ENCODE results near the gene ZSCAN21.

The ZSCAN21 gene

GRCh38 chr7:100101016-100101862 lies 51.7 kb downstream of the ZSCAN21 start, which contains the start of the genes AP4M1 and MCM7:
TSS of gene AP4M1 (plus strand) at chr7:100101643. CDS start at chr7:100101715, 72 bp downstream.
TSS of gene MCM7 (minus strand) at chr7:100101397. CDS start at chr7:100101294, 103 bp downstream.
- peak; percentile 98 for DNase-seq

DNA sequence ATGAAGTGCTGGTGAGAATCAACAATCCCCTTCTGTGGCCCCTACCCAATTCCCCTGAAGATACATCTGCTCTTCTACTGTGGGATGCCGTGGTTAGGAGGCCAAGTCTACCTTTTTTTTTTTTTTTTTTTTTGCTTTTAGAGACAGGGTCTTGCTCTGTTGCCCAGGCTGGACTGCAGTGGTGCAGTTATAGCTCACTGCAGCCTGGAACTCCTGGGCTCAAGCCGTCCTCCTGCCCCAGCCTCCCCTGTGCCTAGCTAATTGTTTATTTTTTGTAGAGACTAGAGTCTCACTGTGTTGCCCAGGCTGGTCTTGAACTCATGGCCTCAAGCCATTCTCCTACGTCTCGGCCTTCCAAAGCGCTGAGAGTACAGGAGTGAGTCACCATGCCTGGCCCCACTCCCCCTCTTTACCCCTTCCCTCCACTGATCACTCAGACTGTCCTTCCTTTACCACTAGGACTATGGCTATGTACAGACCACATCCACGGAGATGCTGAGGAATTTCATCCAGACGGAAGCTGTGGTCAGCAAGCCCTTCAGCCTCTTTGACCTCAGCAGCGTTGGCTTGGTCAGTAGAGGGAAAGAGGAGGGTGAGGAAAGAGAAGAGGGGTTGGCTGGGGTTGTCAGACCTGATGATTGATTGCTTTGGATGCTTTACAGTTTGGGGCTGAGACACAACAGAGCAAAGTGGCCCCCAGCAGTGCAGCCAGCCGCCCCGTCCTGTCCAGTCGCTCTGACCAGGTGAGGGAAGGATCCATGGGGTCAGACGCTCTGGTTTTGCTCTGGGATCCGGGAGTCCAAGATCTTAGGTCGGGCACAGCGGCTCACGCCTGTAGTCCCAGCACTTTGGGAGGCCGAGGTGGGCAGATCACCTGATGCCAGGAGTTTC lies 53.6 kb downstream of the ZSCAN21 start:
- DNase-seq: no peak

- no peak for DNase-seq
Observed at GRCh38 chr7:100105534-100105933, 56.0 kb downstream of the ZSCAN21 start.

DNA sequence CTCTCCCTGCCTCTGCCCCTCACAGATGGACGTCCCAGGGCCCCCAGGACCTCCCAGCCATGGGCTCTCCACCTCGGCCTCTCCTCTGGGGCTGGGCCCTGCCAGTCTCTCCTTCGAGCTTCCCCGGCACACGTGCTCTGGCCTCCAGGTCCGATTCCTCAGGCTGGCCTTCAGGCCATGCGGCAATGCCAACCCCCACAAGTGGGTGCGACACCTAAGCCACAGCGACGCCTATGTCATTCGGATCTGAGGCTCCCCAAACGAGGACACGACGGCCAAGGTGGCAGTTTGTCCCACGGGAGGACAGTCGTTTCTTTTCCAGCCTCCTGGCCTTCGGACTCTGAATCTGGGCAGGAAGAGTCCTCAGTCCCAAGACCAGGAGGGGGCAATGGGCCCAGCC lies 57.1 kb downstream of the ZSCAN21 start:
- DNase-seq: no peak

DNA sequence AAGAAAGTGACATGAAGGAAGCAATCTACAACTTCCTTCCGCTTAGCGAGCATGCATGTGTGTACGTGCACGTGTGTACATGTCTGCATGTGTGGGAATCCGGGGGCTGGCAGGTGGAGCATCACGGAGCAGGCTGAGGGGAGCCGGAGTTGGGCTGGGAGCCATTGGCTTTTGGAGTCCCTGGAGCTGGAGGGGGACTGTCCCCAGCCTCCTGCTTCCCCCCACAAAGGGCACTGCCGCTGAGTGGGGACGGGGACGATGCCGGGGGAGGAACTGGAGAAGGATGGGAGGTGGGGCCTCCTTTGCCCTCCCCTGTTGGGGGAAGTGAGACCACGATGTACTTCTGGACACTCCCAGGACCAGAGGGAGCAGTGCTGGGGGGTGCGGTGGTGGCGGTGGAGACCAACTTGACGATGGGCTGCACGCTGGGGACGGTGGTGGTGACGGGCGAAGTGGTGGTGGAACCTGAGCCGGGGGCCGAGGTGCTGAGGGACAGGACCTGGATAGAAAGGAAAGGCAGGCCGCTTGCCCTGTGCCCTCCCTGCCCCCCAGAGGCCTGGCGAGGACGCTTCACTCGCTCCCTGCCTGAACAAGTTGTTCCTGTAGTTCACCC lies 57.7 kb downstream of the ZSCAN21 start:
- DNase-seq: no peak

- no peak for DNase-seq
Observed at GRCh38 chr7:100107890-100108289, 58.3 kb downstream of the ZSCAN21 start.

DNA sequence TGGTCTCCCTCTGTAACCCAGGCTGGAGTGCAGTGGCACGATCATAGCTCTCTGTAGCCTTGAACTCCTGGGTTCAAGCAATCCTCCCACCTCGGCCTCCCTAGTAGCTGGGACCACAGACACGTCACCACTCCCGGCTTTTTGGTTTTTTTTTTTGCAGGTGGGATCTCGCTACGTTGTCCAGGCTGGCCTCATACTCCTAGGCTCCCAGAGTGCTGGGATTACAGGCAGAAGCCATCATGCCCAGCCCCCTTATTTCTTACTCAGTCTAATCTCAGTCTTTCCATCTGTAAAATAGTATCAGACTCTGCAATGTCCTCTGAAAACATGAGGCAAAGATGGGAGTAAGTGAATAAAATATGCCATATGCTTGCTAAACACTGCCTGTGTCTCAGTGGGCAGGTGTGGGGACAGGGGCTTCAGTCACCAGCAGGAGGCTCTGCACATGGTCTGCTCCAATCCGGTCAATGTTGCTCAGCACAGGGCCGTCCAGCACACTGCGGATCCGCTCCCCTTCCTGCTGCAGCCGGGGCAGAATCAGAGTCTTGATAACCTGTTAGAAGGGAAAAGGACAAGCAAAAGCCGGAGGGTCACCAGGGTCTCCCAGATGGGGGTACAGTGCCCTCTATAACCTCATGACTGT lies 60.1 kb downstream of the ZSCAN21 start:
- DNase-seq: no peak

DNA sequence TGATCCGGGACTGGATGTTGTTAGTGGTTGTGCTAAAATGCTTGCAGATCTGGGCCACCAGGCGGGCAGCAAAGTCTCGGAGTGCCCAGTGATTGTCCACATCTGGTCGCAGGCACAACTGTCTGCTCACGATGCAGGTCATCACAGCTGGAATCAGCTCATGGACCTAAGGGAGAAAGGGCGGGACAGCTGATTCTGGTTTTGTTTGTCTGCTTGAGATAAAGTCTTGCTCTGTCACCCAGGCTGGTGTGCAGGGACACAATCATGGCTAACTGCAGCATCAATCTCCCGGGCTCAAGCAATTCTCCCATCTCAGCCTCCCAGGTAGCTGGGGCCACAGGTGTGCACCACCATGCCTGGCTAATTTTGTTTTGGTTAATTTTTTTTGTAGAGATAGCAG lies 61.6 kb downstream of the ZSCAN21 start:
- DNase-seq: no peak

DNA sequence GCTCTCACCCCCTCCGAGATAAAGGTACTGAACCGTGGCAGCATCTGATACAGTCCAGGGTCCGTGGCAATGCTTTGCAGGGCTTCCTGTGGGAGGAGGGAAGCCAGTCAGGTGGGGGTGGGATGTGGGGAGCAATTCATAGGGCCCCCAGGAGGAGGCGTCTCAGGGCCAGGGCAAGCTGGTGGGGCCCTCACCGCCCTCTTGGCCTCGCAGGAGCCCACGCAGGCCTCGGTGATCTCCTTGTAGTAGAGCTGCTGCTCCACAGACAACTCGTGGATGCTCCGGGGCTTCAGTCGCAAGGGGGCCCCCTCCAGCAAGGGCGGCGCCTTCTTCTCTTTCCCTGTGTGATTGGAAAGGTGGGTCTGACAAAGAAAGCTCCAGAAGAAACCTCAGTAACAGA lies 62.3 kb downstream of the ZSCAN21 start:
- no peak for DNase-seq
